ENCODE results near the gene RPH3AL. TPM values are rescaled to one million over a fixed set of nuclear protein-coding genes. Genes with fewer than 3 reads are reported as not detected.
A peak's percentile ranks its signal among the peaks of the same experiment; 100 is the strongest.

RPH3AL gene
- total and polyA plus RNA-seq, 11 donors, result 2.8 to 9.4 (median 6.3) TPM

GRCh38 chr17:282000-282911, 70.4 kb downstream of the RPH3AL start:
- no peak overlapping the region for H3K4me3 ChIP-seq
- H3K27me3 ChIP-seq, result peaks cover 0 to 7% (median 0%) of the 10 kb centered on the region in 9 donors
- intact Hi-C loops (cut with DNase I), result no loop called here
- H3K27ac ChIP-seq, result no peak overlapping the region
- H3K36me3 ChIP-seq, result no peaks in the 10 kb centered on the region
- WGBS, 4 donors, result 83 to 91% (median 86%) methylated on average over 32 of the region's 32 CpGs
- peaks cover 0 to 9% (median 0%) of the 10 kb centered on the region in 12 donors for H3K9me3 ChIP-seq
- H3K4me1 ChIP-seq, result peaks cover 0 to 14% (median 2%) of the 10 kb centered on the region in 12 donors
- TF ChIP-seq, protein P1, sequence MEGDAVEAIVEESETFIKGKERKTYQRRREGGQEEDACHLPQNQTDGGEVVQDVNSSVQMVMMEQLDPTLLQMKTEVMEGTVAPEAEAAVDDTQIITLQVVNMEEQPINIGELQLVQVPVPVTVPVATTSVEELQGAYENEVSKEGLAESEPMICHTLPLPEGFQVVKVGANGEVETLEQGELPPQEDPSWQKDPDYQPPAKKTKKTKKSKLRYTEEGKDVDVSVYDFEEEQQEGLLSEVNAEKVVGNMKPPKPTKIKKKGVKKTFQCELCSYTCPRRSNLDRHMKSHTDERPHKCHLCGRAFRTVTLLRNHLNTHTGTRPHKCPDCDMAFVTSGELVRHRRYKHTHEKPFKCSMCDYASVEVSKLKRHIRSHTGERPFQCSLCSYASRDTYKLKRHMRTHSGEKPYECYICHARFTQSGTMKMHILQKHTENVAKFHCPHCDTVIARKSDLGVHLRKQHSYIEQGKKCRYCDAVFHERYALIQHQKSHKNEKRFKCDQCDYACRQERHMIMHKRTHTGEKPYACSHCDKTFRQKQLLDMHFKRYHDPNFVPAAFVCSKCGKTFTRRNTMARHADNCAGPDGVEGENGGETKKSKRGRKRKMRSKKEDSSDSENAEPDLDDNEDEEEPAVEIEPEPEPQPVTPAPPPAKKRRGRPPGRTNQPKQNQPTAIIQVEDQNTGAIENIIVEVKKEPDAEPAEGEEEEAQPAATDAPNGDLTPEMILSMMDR (IDR thresholded peaks at IDR 0.05), result no peak
- TF ChIP-seq POLR2A (IDR thresholded peaks at IDR 0.05), result no peak
- ATAC-seq (no peak), DNase-seq (peak in 4 of 5 donors; percentile 4 to 39 (median 6))

GRCh38 chr17:281365-281999, 71.1 kb downstream of the RPH3AL start:
- Histone ChIP-seq H3K4me3 (no peak overlapping the region), H3K4me1 (peaks cover 0 to 14% (median 2%) of the 10 kb centered on the region in 12 donors), H3K9me3 (peaks cover 0 to 9% (median 0%) of the 10 kb centered on the region in 12 donors), H3K36me3 (no peaks in the 10 kb centered on the region), H3K27me3 (peaks cover 0 to 7% (median 0%) of the 10 kb centered on the region in 9 donors), H3K27ac (no peak overlapping the region)
- 90 to 92% (median 91%) methylated on average over 21 of the region's 21 CpGs for WGBS, 4 donors
- intact Hi-C loops (cut with DNase I), result no loop called here
- ATAC-seq, result no peak
- TF ChIP-seq, protein P1 (IDR thresholded peaks at IDR 0.05), result no peak
- TF ChIP-seq POLR2A (IDR thresholded peaks at IDR 0.05), result no peak
- peak in 4 of 5 donors; percentile 2 to 12 (median 8) for DNase-seq

DNA sequence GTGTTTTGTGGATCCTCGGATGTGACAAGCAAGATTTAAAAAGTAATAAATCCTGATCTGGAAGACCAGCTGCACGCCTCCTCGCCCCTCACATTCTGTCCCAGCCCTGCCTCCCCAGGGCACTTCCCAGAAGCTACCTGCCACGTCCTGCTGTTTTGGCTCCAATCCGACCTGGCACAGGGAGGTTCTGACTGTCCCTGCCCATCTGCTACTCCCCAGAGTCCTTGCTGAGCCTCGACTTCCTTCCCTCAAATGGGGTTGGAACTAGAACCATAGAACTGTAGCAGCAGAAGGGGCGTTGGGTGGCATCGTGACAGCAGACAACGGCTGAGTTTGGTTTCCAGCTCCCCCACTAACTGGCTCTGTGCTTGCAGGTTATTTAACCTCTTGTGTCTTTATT, 71.7 kb downstream of the RPH3AL start:
- DNase-seq, result peak in 4 of 5 donors; percentile 1 to 44 (median 10)
- peaks cover 0 to 14% (median 2%) of the 10 kb centered on the region in 12 donors for H3K4me1 ChIP-seq
- 78 to 88% (median 87%) methylated on average over 9 of the region's 9 CpGs for WGBS, 4 donors
- H3K27ac ChIP-seq, result peak overlapping the region in 2 of 12 donors; percentile 60 to 68
- H3K9me3 ChIP-seq, result peaks cover 0 to 9% (median 0%) of the 10 kb centered on the region in 12 donors
- intact Hi-C loops (cut with DNase I), result no loop called here
- no peaks in the 10 kb centered on the region for H3K36me3 ChIP-seq
- H3K4me3 ChIP-seq, result no peak overlapping the region
- peaks cover 0 to 7% (median 0%) of the 10 kb centered on the region in 9 donors for H3K27me3 ChIP-seq
- no peak for ATAC-seq
- TF ChIP-seq POLR2A (IDR thresholded peaks at IDR 0.05), result no peak
- TF ChIP-seq, protein P1 (IDR thresholded peaks at IDR 0.05), result no peak

DNA sequence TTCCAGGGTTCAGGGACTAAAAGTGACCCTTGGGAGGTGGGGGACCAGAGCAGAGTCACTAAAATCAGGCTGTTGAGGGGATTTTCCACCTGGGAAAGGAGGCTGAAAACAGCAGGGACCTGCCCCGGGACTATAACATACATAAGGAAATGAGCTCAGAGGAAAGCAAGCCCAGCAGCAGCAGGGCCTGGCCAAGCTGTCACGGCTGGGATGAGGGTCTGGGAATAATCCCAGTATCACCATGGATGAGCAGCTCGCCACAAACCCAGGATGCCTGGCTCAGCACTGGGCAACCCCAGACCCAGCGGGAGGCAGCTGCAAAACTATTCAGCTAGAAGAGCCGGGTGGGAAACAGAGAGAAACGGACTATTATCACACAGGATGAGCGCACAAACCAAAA, 72.4 kb downstream of the RPH3AL start:
- ATAC-seq, result peak in 1 of 4 donors; percentile 67
- Histone ChIP-seq H3K36me3 (no peaks in the 10 kb centered on the region), H3K27ac (peak overlapping the region; percentile 27 to 77 (median 57)), H3K9me3 (peaks cover 0 to 9% (median 0%) of the 10 kb centered on the region in 12 donors), H3K4me1 (peaks cover 0 to 14% (median 2%) of the 10 kb centered on the region in 12 donors), H3K27me3 (peaks cover 0 to 7% (median 0%) of the 10 kb centered on the region in 9 donors), H3K4me3 (no peak overlapping the region)
- WGBS, 4 donors, result 68 to 75% (median 71%) methylated on average over 7 of the region's 7 CpGs
- TF ChIP-seq, protein P1 (IDR thresholded peaks at IDR 0.05), result no peak
- TF ChIP-seq POLR2A (IDR thresholded peaks at IDR 0.05), result no peak
- DNase-seq, result peak in 4 of 5 donors; percentile 9 to 45 (median 13)
- intact Hi-C loops (cut with DNase I), result no loop called here
